ENCODE measurements around the gene TP53RK.

The TP53RK gene

GRCh38 chr20:46699651-46700359 lies 10.6 kb upstream of the TP53RK start:
- H3K27me3 ChIP-seq (ENCODE audit: control insufficient read depth in 5 of 5, insufficient read depth in 4 of 5, low read length in 5 of 5): peaks cover 0 to 10% (median 6%) of the 10 kb centered on the region in 5 donors
- no peaks in the 10 kb centered on the region for H3K36me3 ChIP-seq (ENCODE audit: control insufficient read depth in 5 of 5, insufficient read depth in 5 of 5, low read length in 5 of 5)
- no peaks in the 10 kb centered on the region for H3K4me1 ChIP-seq (ENCODE audit: control insufficient read depth in 5 of 5, insufficient read depth in 5 of 5, low read length in 5 of 5)
- no peak overlapping the region for H3K9ac ChIP-seq (ENCODE audit: low read length in 5 of 5)
- H3K4me3 ChIP-seq (ENCODE audit: low read depth in 1 of 5, low read length in 5 of 5): no peak overlapping the region
- H3K27ac ChIP-seq (ENCODE audit: low read depth, low read length): no peak overlapping the region
- peaks cover 0 to 5% (median 3%) of the 10 kb centered on the region in 5 donors for H3K9me3 ChIP-seq (ENCODE audit: control insufficient read depth in 5 of 5, low read length in 5 of 5)

- Histone ChIP-seq H3K27me3 (ENCODE audit: control insufficient read depth in 5 of 5, insufficient read depth in 4 of 5, low read length in 5 of 5) (peaks cover 0 to 10% (median 6%) of the 10 kb centered on the region in 5 donors), H3K9ac (ENCODE audit: low read length in 5 of 5) (no peak overlapping the region), H3K36me3 (ENCODE audit: control insufficient read depth in 5 of 5, insufficient read depth in 5 of 5, low read length in 5 of 5) (no peaks in the 10 kb centered on the region), H3K4me1 (ENCODE audit: control insufficient read depth in 5 of 5, insufficient read depth in 5 of 5, low read length in 5 of 5) (peaks cover 0 to 5% (median 0%) of the 10 kb centered on the region in 5 donors), H3K27ac (ENCODE audit: low read depth, low read length) (no peak overlapping the region), H3K9me3 (ENCODE audit: control insufficient read depth in 5 of 5, low read length in 5 of 5) (peaks cover 0 to 5% (median 3%) of the 10 kb centered on the region in 5 donors), H3K4me3 (ENCODE audit: low read depth in 1 of 5, low read length in 5 of 5) (no peak overlapping the region)
Observed at GRCh38 chr20:46698788-46699187, 9.5 kb upstream of the TP53RK start.

- H3K27me3 ChIP-seq (ENCODE audit: control insufficient read depth in 5 of 5, insufficient read depth in 4 of 5, low read length in 5 of 5): peaks cover 0 to 10% (median 6%) of the 10 kb centered on the region in 5 donors
- peaks cover 0 to 5% (median 3%) of the 10 kb centered on the region in 5 donors for H3K9me3 ChIP-seq (ENCODE audit: control insufficient read depth in 5 of 5, low read length in 5 of 5)
- no peak overlapping the region for H3K27ac ChIP-seq (ENCODE audit: low read depth, low read length)
- peaks cover 0 to 5% (median 0%) of the 10 kb centered on the region in 5 donors for H3K4me1 ChIP-seq (ENCODE audit: control insufficient read depth in 5 of 5, insufficient read depth in 5 of 5, low read length in 5 of 5)
- no peak overlapping the region for H3K9ac ChIP-seq (ENCODE audit: low read length in 5 of 5)
- no peaks in the 10 kb centered on the region for H3K36me3 ChIP-seq (ENCODE audit: control insufficient read depth in 5 of 5, insufficient read depth in 5 of 5, low read length in 5 of 5)
- H3K4me3 ChIP-seq (ENCODE audit: low read depth in 1 of 5, low read length in 5 of 5): no peak overlapping the region
Observed at GRCh38 chr20:46696791-46697279, 7.6 kb upstream of the TP53RK start.

GRCh38 chr20:46695892-46696291 lies 6.6 kb upstream of the TP53RK start:
- Histone ChIP-seq H3K36me3 (ENCODE audit: control insufficient read depth in 5 of 5, insufficient read depth in 5 of 5, low read length in 5 of 5) (no peaks in the 10 kb centered on the region), H3K27ac (ENCODE audit: low read depth, low read length) (no peak overlapping the region), H3K9ac (ENCODE audit: low read length in 5 of 5) (no peak overlapping the region), H3K4me1 (ENCODE audit: control insufficient read depth in 5 of 5, insufficient read depth in 5 of 5, low read length in 5 of 5) (peaks cover 0 to 5% (median 0%) of the 10 kb centered on the region in 5 donors), H3K9me3 (ENCODE audit: control insufficient read depth in 5 of 5, low read length in 5 of 5) (peaks cover 0 to 5% (median 3%) of the 10 kb centered on the region in 5 donors), H3K4me3 (ENCODE audit: low read depth in 1 of 5, low read length in 5 of 5) (no peak overlapping the region), H3K27me3 (ENCODE audit: control insufficient read depth in 5 of 5, insufficient read depth in 4 of 5, low read length in 5 of 5) (peaks cover 0 to 10% (median 6%) of the 10 kb centered on the region in 5 donors)

GRCh38 chr20:46694484-46694883 lies 5.2 kb upstream of the TP53RK start:
- Histone ChIP-seq H3K27ac (ENCODE audit: low read depth, low read length) (no peak overlapping the region), H3K9me3 (ENCODE audit: control insufficient read depth in 5 of 5, low read length in 5 of 5) (peaks cover 0 to 2% (median under 1%) of the 10 kb centered on the region in 5 donors), H3K27me3 (ENCODE audit: control insufficient read depth in 5 of 5, insufficient read depth in 4 of 5, low read length in 5 of 5) (peaks cover 0 to 6% (median 0%) of the 10 kb centered on the region in 5 donors), H3K36me3 (ENCODE audit: control insufficient read depth in 5 of 5, insufficient read depth in 5 of 5, low read length in 5 of 5) (no peaks in the 10 kb centered on the region), H3K9ac (ENCODE audit: low read length in 5 of 5) (no peak overlapping the region), H3K4me3 (ENCODE audit: low read depth in 1 of 5, low read length in 5 of 5) (no peak overlapping the region), H3K4me1 (ENCODE audit: control insufficient read depth in 5 of 5, insufficient read depth in 5 of 5, low read length in 5 of 5) (peaks cover 0 to 5% (median 3%) of the 10 kb centered on the region in 5 donors)

GRCh38 chr20:46691196-46691595 lies 2.0 kb upstream of the TP53RK start:
- H3K4me3 ChIP-seq (ENCODE audit: low read depth in 1 of 5, low read length in 5 of 5): no peak overlapping the region
- H3K9ac ChIP-seq (ENCODE audit: low read length in 5 of 5): no peak overlapping the region
- H3K4me1 ChIP-seq (ENCODE audit: control insufficient read depth in 5 of 5, insufficient read depth in 5 of 5, low read length in 5 of 5): peaks cover 5 to 21% (median 19%) of the 10 kb centered on the region in 5 donors
- peaks cover 5 to 7% (median 7%) of the 10 kb centered on the region in 5 donors for H3K36me3 ChIP-seq (ENCODE audit: control insufficient read depth in 5 of 5, insufficient read depth in 5 of 5, low read length in 5 of 5)
- H3K27me3 ChIP-seq (ENCODE audit: control insufficient read depth in 5 of 5, insufficient read depth in 4 of 5, low read length in 5 of 5): no peaks in the 10 kb centered on the region
- H3K27ac ChIP-seq (ENCODE audit: low read depth, low read length): no peak overlapping the region
- no peaks in the 10 kb centered on the region for H3K9me3 ChIP-seq (ENCODE audit: control insufficient read depth in 5 of 5, low read length in 5 of 5)

GRCh38 chr20:46690219-46691106 lies 1.2 kb upstream of the TP53RK start:
- peak overlapping the region; percentile 89 for H3K27ac ChIP-seq (ENCODE audit: low read depth, low read length)
- H3K4me1 ChIP-seq (ENCODE audit: control insufficient read depth in 5 of 5, insufficient read depth in 5 of 5, low read length in 5 of 5): peaks cover 5 to 21% (median 19%) of the 10 kb centered on the region in 5 donors
- peaks cover 5 to 11% (median 7%) of the 10 kb centered on the region in 5 donors for H3K36me3 ChIP-seq (ENCODE audit: control insufficient read depth in 5 of 5, insufficient read depth in 5 of 5, low read length in 5 of 5)
- H3K4me3 ChIP-seq (ENCODE audit: low read depth in 1 of 5, low read length in 5 of 5): peak overlapping the region; percentile 22 to 85 (median 65)
- H3K9me3 ChIP-seq (ENCODE audit: control insufficient read depth in 5 of 5, low read length in 5 of 5): no peaks in the 10 kb centered on the region
- no peaks in the 10 kb centered on the region for H3K27me3 ChIP-seq (ENCODE audit: control insufficient read depth in 5 of 5, insufficient read depth in 4 of 5, low read length in 5 of 5)
- peak overlapping the region in 4 of 5 donors; percentile 59 to 96 (median 84) for H3K9ac ChIP-seq (ENCODE audit: low read length in 5 of 5)

GRCh38 chr20:46689754-46690085 lies 476 bp upstream of the TP53RK start:
- H3K27me3 ChIP-seq (ENCODE audit: control insufficient read depth in 5 of 5, insufficient read depth in 4 of 5, low read length in 5 of 5): no peaks in the 10 kb centered on the region
- H3K27ac ChIP-seq (ENCODE audit: low read depth, low read length): peak overlapping the region; percentile 89
- H3K36me3 ChIP-seq (ENCODE audit: control insufficient read depth in 5 of 5, insufficient read depth in 5 of 5, low read length in 5 of 5): peaks cover 5 to 11% (median 7%) of the 10 kb centered on the region in 5 donors
- H3K9ac ChIP-seq (ENCODE audit: low read length in 5 of 5): peak overlapping the region; percentile 59 to 96 (median 86)
- peaks cover 5 to 21% (median 20%) of the 10 kb centered on the region in 5 donors for H3K4me1 ChIP-seq (ENCODE audit: control insufficient read depth in 5 of 5, insufficient read depth in 5 of 5, low read length in 5 of 5)
- H3K9me3 ChIP-seq (ENCODE audit: control insufficient read depth in 5 of 5, low read length in 5 of 5): no peaks in the 10 kb centered on the region
- peak overlapping the region; percentile 65 to 86 (median 82) for H3K4me3 ChIP-seq (ENCODE audit: low read depth in 1 of 5, low read length in 5 of 5)

- Histone ChIP-seq H3K9ac (ENCODE audit: low read length in 5 of 5) (peak overlapping the region; percentile 86 to 97 (median 96)), H3K27me3 (ENCODE audit: control insufficient read depth in 5 of 5, insufficient read depth in 4 of 5, low read length in 5 of 5) (no peaks in the 10 kb centered on the region), H3K36me3 (ENCODE audit: control insufficient read depth in 5 of 5, insufficient read depth in 5 of 5, low read length in 5 of 5) (peaks cover 5 to 11% (median 7%) of the 10 kb centered on the region in 5 donors), H3K27ac (ENCODE audit: low read depth, low read length) (peak overlapping the region; percentile 89), H3K9me3 (ENCODE audit: control insufficient read depth in 5 of 5, low read length in 5 of 5) (no peaks in the 10 kb centered on the region), H3K4me3 (ENCODE audit: low read depth in 1 of 5, low read length in 5 of 5) (peak overlapping the region; percentile 80 to 87 (median 85)), H3K4me1 (ENCODE audit: control insufficient read depth in 5 of 5, insufficient read depth in 5 of 5, low read length in 5 of 5) (peaks cover 9 to 33% (median 30%) of the 10 kb centered on the region in 5 donors)
Observed at GRCh38 chr20:46688151-46689081, 828 bp downstream of the TP53RK start.
